Stomach (tissue), 9 donors: ENCODE measurements around the gene AK1. TPM values are rescaled to one million over a fixed set of nuclear protein-coding genes. Genes with fewer than 3 reads are reported as not detected.

Experiments
- DNase-seq, 2 donors: peaks; one replicate each; pipeline versions ENCODE4 v3.0.0 to v3.0.0-alpha.2; 2013 to 2019
- H3K27ac ChIP-seq, 5 donors: fragments of 200-600 bp in 4 of 5; sonication (generic) in 4 of 5; one replicate each; pipeline ENCODE4 v1.5.1; 2013 to 2019; ENCODE audit warnings: mild to moderate bottlenecking in 1 of 5, moderate library complexity in 1 of 5
- H3K27me3 ChIP-seq, 3 donors: fragments of 200-600 bp; sonication (generic); one replicate each; pipeline ENCODE4 v1.5.1; 2017 to 2019; ENCODE audit warnings: mixed run types in 1 of 3
- H3K36me3 ChIP-seq, 4 donors: fragments of 200-600 bp; sonication (generic); 1 replicate in 3 of 4; 2 replicates in 1 of 4; pipeline ENCODE4 v1.5.1; 2016 to 2019
- H3K4me1 ChIP-seq, 4 donors: fragments of 200-600 bp; sonication (generic); one replicate each; pipeline ENCODE4 v1.5.1; 2016 to 2019
- H3K4me3 ChIP-seq, 4 donors: fragments of 200-600 bp; sonication (generic) in 3 of 4; one replicate each; pipeline ENCODE4 v1.5.1; 2016 to 2019; ENCODE audit warnings: mild to moderate bottlenecking in 1 of 4
- H3K9me3 ChIP-seq, 4 donors: fragments of 200-600 bp; sonication (generic); one replicate each; pipeline ENCODE4 v1.5.1; 2016 to 2019
- EP300 ChIP-seq: sonication (generic); formaldehyde crosslinking; IDR thresholded peaks from one replicate; pipeline ENCODE4 v1.6.1; 2017; ENCODE audit warnings: antibody characterized with exemption
- POLR2A ChIP-seq, 4 donors: fragments of 450-650 bp; IDR thresholded peaks; one replicate each; pipeline ENCODE4 v1.6.1; 2016; ENCODE audit warnings: antibody characterized with exemption in 4 of 4, control low read depth in 2 of 4, mild to moderate bottlenecking in 1 of 4, moderate library complexity in 1 of 4
- POLR2AphosphoS5 ChIP-seq, 3 donors: sonication (generic); formaldehyde crosslinking; IDR thresholded peaks; one replicate each; pipeline ENCODE4 v1.6.1; 2016; ENCODE audit warnings: antibody characterized with exemption in 3 of 3
- WGBS, 5 donors: extraction: QIAGEN DNeasy Blood & Tissue Kit in 3 of 5; methylation state at CpG; one replicate each; pipeline versions ENCODE4 v1.1.5 to v1.1.7; 2013 to 2018; 5-methylcytosine and 5-hydroxymethylcytosine counted together
- intact Hi-C: fragments of 100-400 bp; cut with DNase I; formaldehyde crosslinking; loops from one replicate; pipeline ENCODE4 v1.15.1; 2023; ENCODE audit warnings: low total_unique reads
- polyA plus RNA-seq, 3 donors: library from polyadenylated mRNA; stranded (reverse); fragments of 200-250 nt; gene quantifications; one replicate each; pipeline ENCODE4 v1.2.3, GENCODE V29; 2013
- small RNA-seq, 4 donors: library from RNA; depleted of rRNA; stranded (forward); fragments of <200 nt; gene quantifications; one replicate each; pipeline ENCODE3, GENCODE V24; 2016
- total RNA-seq, 5 donors: library from RNA; depleted of rRNA; stranded (reverse); fragments of >200 nt; gene quantifications; one replicate each; pipeline versions ENCODE4 v1.1.0 to v1.2.3, GENCODE V29; 2014 to 2016
- TF ChIP-seq, protein P1 (sequence below), 7 experiments: fragments of 450-650 bp in 4 of 7; fragments of 200-600 bp in 3 of 7; sonication (generic) in 3 of 7; IDR thresholded peaks; one replicate each; pipeline ENCODE4 v1.5.1; 2016 to 2019; ENCODE audit warnings: antibody characterized with exemption in 7 of 7, control low read depth in 2 of 7, mild to moderate bottlenecking in 1 of 7
- donor health status: healthy with polysubstance abuse.
- donor health status: Bipolar disorder and iron deficiency.
- donor health status: healthy.

The AK1 gene
- total and polyA plus RNA-seq, 8 donors: 7.2 to 92.1 (median 64.4) TPM; not detected in 1

DNA sequence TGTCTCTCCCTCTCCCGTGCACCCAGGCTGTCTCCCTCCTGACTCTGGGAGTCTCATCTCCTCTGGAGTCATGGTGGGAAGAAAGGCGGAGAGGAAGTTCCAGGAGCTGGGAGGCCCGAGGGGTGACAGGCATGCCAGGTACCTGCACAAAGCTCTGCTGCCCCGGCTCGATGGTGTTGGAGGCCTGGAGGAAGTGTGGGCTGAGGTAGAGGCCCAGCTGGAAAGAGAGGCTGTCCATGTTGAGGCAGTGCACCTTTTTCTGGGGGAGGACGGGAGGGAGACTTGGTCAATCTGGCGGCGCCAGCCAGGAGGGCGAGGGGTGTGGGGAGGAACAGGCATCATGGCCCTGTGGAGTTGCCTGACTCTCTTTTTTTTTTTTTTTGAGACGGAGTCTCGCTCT lies 58.9 kb downstream of the AK1 start:
- Histone ChIP-seq H3K27ac (no peak overlapping the region), H3K4me1 (peaks cover 0 to 3% (median 0%) of the 10 kb centered on the region in 4 donors), H3K27me3 (no peaks in the 10 kb centered on the region), H3K4me3 (no peak overlapping the region), H3K9me3 (no peaks in the 10 kb centered on the region), H3K36me3 (peaks cover 41 to 85% (median 83%) of the 10 kb centered on the region in 4 donors)
- intact Hi-C loops: no loop called here
- TF ChIP-seq, protein P1, sequence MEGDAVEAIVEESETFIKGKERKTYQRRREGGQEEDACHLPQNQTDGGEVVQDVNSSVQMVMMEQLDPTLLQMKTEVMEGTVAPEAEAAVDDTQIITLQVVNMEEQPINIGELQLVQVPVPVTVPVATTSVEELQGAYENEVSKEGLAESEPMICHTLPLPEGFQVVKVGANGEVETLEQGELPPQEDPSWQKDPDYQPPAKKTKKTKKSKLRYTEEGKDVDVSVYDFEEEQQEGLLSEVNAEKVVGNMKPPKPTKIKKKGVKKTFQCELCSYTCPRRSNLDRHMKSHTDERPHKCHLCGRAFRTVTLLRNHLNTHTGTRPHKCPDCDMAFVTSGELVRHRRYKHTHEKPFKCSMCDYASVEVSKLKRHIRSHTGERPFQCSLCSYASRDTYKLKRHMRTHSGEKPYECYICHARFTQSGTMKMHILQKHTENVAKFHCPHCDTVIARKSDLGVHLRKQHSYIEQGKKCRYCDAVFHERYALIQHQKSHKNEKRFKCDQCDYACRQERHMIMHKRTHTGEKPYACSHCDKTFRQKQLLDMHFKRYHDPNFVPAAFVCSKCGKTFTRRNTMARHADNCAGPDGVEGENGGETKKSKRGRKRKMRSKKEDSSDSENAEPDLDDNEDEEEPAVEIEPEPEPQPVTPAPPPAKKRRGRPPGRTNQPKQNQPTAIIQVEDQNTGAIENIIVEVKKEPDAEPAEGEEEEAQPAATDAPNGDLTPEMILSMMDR (IDR thresholded peaks at IDR 0.05): no peak
- TF ChIP-seq POLR2A (IDR thresholded peaks at IDR 0.05) (no peak), POLR2AphosphoS5 (IDR thresholded peaks at IDR 0.05) (no peak), EP300 (no peak)
- no peak for DNase-seq
- 90 to 94% (median 92%) methylated on average over 9 to 11 of the region's 11 CpGs for WGBS, 5 donors

DNA sequence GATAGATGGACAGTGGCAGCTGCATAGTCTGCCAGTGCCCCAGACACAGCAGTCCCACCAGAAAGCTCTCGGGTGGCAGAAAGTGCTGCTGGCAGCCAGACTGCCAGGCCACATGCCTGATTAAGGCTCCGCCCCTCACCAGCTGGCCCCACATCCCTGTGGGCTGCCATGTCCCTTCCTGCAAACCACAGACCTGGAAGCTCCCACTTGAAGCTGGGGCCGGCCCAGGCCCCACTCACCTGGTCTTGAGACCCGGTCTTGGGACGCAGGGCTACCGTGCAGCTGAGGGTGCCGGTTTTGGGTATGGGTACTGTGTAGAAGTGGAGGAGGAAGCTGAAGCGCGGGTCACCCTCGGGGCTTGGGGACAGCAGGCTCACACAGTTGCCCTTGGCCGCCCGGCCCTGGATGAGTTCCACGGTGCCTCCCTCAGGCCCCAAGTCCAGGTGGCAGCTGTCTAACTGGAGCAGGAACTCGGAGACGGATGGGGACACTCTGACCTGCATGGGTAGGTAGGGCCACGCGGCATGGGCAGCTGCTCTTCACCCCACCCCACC lies 59.5 kb downstream of the AK1 start:
- Histone ChIP-seq H3K27ac (no peak overlapping the region), H3K27me3 (no peaks in the 10 kb centered on the region), H3K4me1 (peaks cover 0 to 3% (median 0%) of the 10 kb centered on the region in 4 donors), H3K9me3 (no peaks in the 10 kb centered on the region), H3K4me3 (no peak overlapping the region), H3K36me3 (peaks cover 47 to 89% (median 86%) of the 10 kb centered on the region in 4 donors)
- WGBS, 5 donors: 78 to 80% (median 80%) methylated on average over 15 to 17 of the region's 17 CpGs
- no peak for DNase-seq
- TF ChIP-seq, protein P1 (IDR thresholded peaks at IDR 0.05): no peak
- no peak for TF ChIP-seq POLR2A (IDR thresholded peaks at IDR 0.05)
- TF ChIP-seq POLR2AphosphoS5 (IDR thresholded peaks at IDR 0.05): no peak
- no peak for TF ChIP-seq EP300
- intact Hi-C loops: no loop called here

DNA sequence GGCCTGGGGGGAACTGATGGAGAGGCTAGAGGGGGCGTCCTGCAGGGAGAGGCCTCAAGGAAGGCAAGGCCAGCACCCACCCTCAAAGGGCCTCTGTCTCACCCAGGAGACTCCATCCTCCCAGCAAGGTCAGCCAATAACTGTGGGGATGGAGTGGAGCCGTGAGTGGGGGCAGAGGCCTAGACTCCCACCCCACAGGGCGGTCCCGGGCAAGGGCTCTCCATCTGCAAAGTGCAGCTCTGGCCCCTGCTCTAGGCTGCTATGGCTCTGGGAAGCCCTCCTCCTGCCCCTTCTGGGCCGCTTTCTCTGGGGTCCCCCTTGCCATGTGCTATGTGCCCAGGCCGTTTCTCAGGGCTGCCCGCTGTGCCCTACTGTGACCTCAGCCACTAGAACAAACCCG lies 60.7 kb downstream of the AK1 start:
- 80 to 96% (median 88%) methylated on average over 7 to 8 of the region's 8 CpGs for WGBS, 5 donors
- Histone ChIP-seq H3K27ac (no peak overlapping the region), H3K36me3 (peaks cover 54 to 98% (median 94%) of the 10 kb centered on the region in 4 donors), H3K4me3 (no peak overlapping the region), H3K4me1 (peaks cover 0 to 3% (median 0%) of the 10 kb centered on the region in 4 donors), H3K27me3 (no peaks in the 10 kb centered on the region), H3K9me3 (no peaks in the 10 kb centered on the region)
- no peak for TF ChIP-seq EP300
- no peak for TF ChIP-seq POLR2AphosphoS5 (IDR thresholded peaks at IDR 0.05)
- TF ChIP-seq, protein P1 (IDR thresholded peaks at IDR 0.05): no peak
- no peak for TF ChIP-seq POLR2A (IDR thresholded peaks at IDR 0.05)
- intact Hi-C loops: no loop called here
- DNase-seq: no peak

Small RNA genes within 50 kb of the gene (small RNA-seq; reads per million reads assigned to genes)
- 0 reads per million in 4 donors for gene MIR4672
- 0 reads per million in 4 donors for gene RF00019
- gene RNA5SP296: 0 reads per million in 4 donors

Other genes starting within 250 kb of the AK1 start
- 1 to 10 TPM in 1 of 5 donors, under 1 TPM in 1, not detected in 3; 0.14 to 7.6 TPM for gene CFAP157, start 170.7 kb downstream of the AK1 start, total RNA-seq
- under 1 TPM; 0.18 to 0.61 (median 0.19) TPM for gene CFAP157, start 170.7 kb downstream of the AK1 start, polyA plus RNA-seq
- 10 to 100 TPM in 2 of 5 donors, 1 to 10 TPM in 3; 2.9 to 50.4 (median 10.0) TPM for gene PTRH1, start 162.0 kb downstream of the AK1 start, total RNA-seq
- 10 to 100 TPM; 13.3 to 23.4 (median 21.4) TPM for gene PTRH1, start 162.0 kb downstream of the AK1 start, polyA plus RNA-seq
- gene TTC16, start 161.6 kb downstream of the AK1 start, total RNA-seq: not detected
- gene TTC16, start 161.6 kb downstream of the AK1 start, polyA plus RNA-seq: under 1 TPM in 2 of 3 donors, not detected in 1; 0.08 to 0.12 TPM
- 10 to 100 TPM in 3 of 5 donors, 1 to 10 TPM in 2; 5.0 to 87.8 (median 14.6) TPM for gene TOR2A, start 142.4 kb downstream of the AK1 start, total RNA-seq
- 10 to 100 TPM in 1 of 3 donors, 1 to 10 TPM in 2; 6.1 to 12.4 (median 9.7) TPM for gene TOR2A, start 142.4 kb downstream of the AK1 start, polyA plus RNA-seq
- gene SH2D3C, start 99.0 kb downstream of the AK1 start, total RNA-seq: 10 to 100 TPM in 1 of 5 donors, 1 to 10 TPM in 2, not detected in 2; 1.8 to 38.1 (median 5.1) TPM
- gene SH2D3C, start 99.0 kb downstream of the AK1 start, polyA plus RNA-seq: 1 to 10 TPM; 3.5 to 4.7 (median 4.3) TPM
- 100 to 1,000 TPM in 1 of 5 donors, 10 to 100 TPM in 4; 42.8 to 114 (median 92.7) TPM for gene CDK9, start 91.6 kb downstream of the AK1 start, total RNA-seq
- 10 to 100 TPM; 25.3 to 34.7 (median 34.4) TPM for gene CDK9, start 91.6 kb downstream of the AK1 start, polyA plus RNA-seq
- 100 to 1,000 TPM in 2 of 5 donors, 10 to 100 TPM in 3; 67.0 to 235 (median 97.1) TPM for gene FPGS, start 74.8 kb downstream of the AK1 start, total RNA-seq
- gene FPGS, start 74.8 kb downstream of the AK1 start, polyA plus RNA-seq: 10 to 100 TPM; 29.1 to 42.7 (median 30.2) TPM
- gene ENG, start 23.0 kb downstream of the AK1 start, total RNA-seq: 10 to 100 TPM in 4 of 5 donors, 1 to 10 TPM in 1; 4.0 to 58.5 (median 44.3) TPM
- gene ENG, start 23.0 kb downstream of the AK1 start, polyA plus RNA-seq: 10 to 100 TPM; 16.0 to 28.8 (median 21.5) TPM
- 100 to 1,000 TPM in 2 of 5 donors, 10 to 100 TPM in 3; 18.0 to 145 (median 92.4) TPM for gene ST6GALNAC6, start 21.9 kb upstream of the AK1 start, total RNA-seq
- gene ST6GALNAC6, start 21.9 kb upstream of the AK1 start, polyA plus RNA-seq: 10 to 100 TPM; 32.8 to 63.8 (median 42.2) TPM
- gene ST6GALNAC4, start 39.4 kb upstream of the AK1 start, total RNA-seq: 10 to 100 TPM in 3 of 5 donors, 1 to 10 TPM in 2; 3.7 to 33.6 (median 14.5) TPM
- gene ST6GALNAC4, start 39.4 kb upstream of the AK1 start, polyA plus RNA-seq: 10 to 100 TPM; 10.5 to 14.2 (median 11.8) TPM
- 10 to 100 TPM in 3 of 5 donors, under 1 TPM in 1, not detected in 1; 0.55 to 98.0 (median 19.1) TPM for gene PIP5KL1, start 53.1 kb upstream of the AK1 start, total RNA-seq
- gene PIP5KL1, start 53.1 kb upstream of the AK1 start, polyA plus RNA-seq: 1 to 10 TPM in 2 of 3 donors, under 1 TPM in 1; 0.50 to 3.3 (median 2.3) TPM
- 10 to 100 TPM in 4 of 5 donors, 1 to 10 TPM in 1; 1.7 to 98.2 (median 55.4) TPM for gene DPM2, start 60.2 kb upstream of the AK1 start, total RNA-seq
- gene DPM2, start 60.2 kb upstream of the AK1 start, polyA plus RNA-seq: 10 to 100 TPM; 27.0 to 38.0 (median 32.5) TPM
- 100 to 1,000 TPM in 2 of 5 donors, 10 to 100 TPM in 3; 26.3 to 406 (median 83.4) TPM for gene EEIG1, start 103.3 kb upstream of the AK1 start, total RNA-seq
- 100 to 1,000 TPM in 1 of 3 donors, 10 to 100 TPM in 2; 24.4 to 118 (median 38.5) TPM for gene EEIG1, start 103.3 kb upstream of the AK1 start, polyA plus RNA-seq
- 10 to 100 TPM in 2 of 5 donors, 1 to 10 TPM in 3; 1.8 to 40.3 (median 6.7) TPM for gene NAIF1, start 189.6 kb upstream of the AK1 start, total RNA-seq
- 10 to 100 TPM in 1 of 3 donors, 1 to 10 TPM in 2; 7.0 to 10.3 (median 8.7) TPM for gene NAIF1, start 189.6 kb upstream of the AK1 start, polyA plus RNA-seq
- 10 to 100 TPM; 12.3 to 37.1 (median 32.6) TPM for gene SLC25A25, start 190.6 kb upstream of the AK1 start, total RNA-seq
- gene SLC25A25, start 190.6 kb upstream of the AK1 start, polyA plus RNA-seq: 1 to 10 TPM; 7.9 to 9.2 (median 8.1) TPM